Neural crest cell (in vitro differentiated cells): ENCODE results near the gene YTHDC1. TPM values are rescaled to one million over a fixed set of nuclear protein-coding genes. Genes with fewer than 3 reads are reported as not detected.
"Not testable (repeated sequence)": the region's sequence is repeated elsewhere in the genome, so short reads cannot be mapped to it uniquely, and the experiment has no call there.

ENCODE experiments used
- DNase-seq: peaks from one replicate; pipeline ENCODE4 v3.0.0; 2021; ENCODE audit warnings: low read depth, mixed read lengths, low spot score
- H3K27ac Mint-ChIP-seq: one replicate; pipeline ENCODE4 v1.8.0; 2021; ENCODE audit warnings: mild to moderate bottlenecking, mixed read lengths; ENCODE audit not compliant: unreplicated experiment
- H3K27me3 Mint-ChIP-seq: 2 replicates; pipeline ENCODE4 v1.8.0; 2021; ENCODE audit warnings: low read depth, mild to moderate bottlenecking, mixed read lengths
- H3K36me3 Mint-ChIP-seq: 2 replicates; pipeline ENCODE4 v1.8.0; 2021; ENCODE audit warnings: low read depth, mild to moderate bottlenecking, mixed read lengths
- H3K4me1 Mint-ChIP-seq: 2 replicates; pipeline ENCODE4 v1.8.0; 2021; ENCODE audit warnings: mixed read lengths
- H3K4me3 Mint-ChIP-seq: one replicate; pipeline ENCODE4 v1.8.0; 2021; ENCODE audit warnings: mild to moderate bottlenecking, mixed read lengths
- H3K9me3 Mint-ChIP-seq: 2 replicates; pipeline ENCODE4 v1.8.0; 2021; ENCODE audit warnings: mixed read lengths
- CTCF ChIP-seq: fragments of 200-600 bp; sonication (generic); conservative IDR thresholded peaks from 2 replicates; pipeline ENCODE4 v1.5.0; 2021; ENCODE audit warnings: antibody characterized with exemption, mild to moderate bottlenecking
- long read RNA-seq: library from polyadenylated mRNA; unstranded; transcript quantifications from one replicate; pipeline ENCODE4 v2.0.0, GENCODE V29; 2020
- total RNA-seq: library from RNA; stranded (reverse); gene quantifications from 2 replicates; pipeline ENCODE4 v1.2.1, GENCODE V29; 2021

Gene YTHDC1
- 87.9 and 88.2 TPM in 2 replicates for total RNA-seq
- long read RNA-seq, partial matches to known transcripts, result 16 of 18 reads
- long read RNA-seq, other reads (novel, unspliced or antisense), result 2 of 18 reads

- TF ChIP-seq CTCF, result no peak
- peak within 1 kb of the TSS; percentile 100 for H3K27ac Mint-ChIP-seq
- H3K36me3 Mint-ChIP-seq, result no peaks in the 10 kb centered on the region
- H3K4me1 Mint-ChIP-seq, result peaks cover 29% of the 10 kb centered on the region
- peak within 1 kb of the TSS; percentile 100 for H3K4me3 Mint-ChIP-seq
- no peaks in the 10 kb centered on the region for H3K9me3 Mint-ChIP-seq
- peaks cover 24% of the 10 kb centered on the region for H3K27me3 Mint-ChIP-seq
- DNase-seq, result peak; percentile 87
Observed at GRCh38 chr4:68349649-68350360, at the start of gene YTHDC1. YTHDC1 (minus strand) TSS chr4:68350090; CDS start chr4:68349753, 337 bp downstream.

GRCh38 chr4:68399306-68399705 lies 49.4 kb upstream of the YTHDC1 start:
- DNase-seq, result no peak
- Mint-ChIP-seq H3K27me3 (peaks cover 2% of the 10 kb centered on the region), H3K9me3 (no peaks in the 10 kb centered on the region), H3K36me3 (no peaks in the 10 kb centered on the region), H3K4me3 (no peak overlapping the region), H3K27ac (no peak overlapping the region), H3K4me1 (peaks cover 2% of the 10 kb centered on the region)
- no peak for TF ChIP-seq CTCF

DNA sequence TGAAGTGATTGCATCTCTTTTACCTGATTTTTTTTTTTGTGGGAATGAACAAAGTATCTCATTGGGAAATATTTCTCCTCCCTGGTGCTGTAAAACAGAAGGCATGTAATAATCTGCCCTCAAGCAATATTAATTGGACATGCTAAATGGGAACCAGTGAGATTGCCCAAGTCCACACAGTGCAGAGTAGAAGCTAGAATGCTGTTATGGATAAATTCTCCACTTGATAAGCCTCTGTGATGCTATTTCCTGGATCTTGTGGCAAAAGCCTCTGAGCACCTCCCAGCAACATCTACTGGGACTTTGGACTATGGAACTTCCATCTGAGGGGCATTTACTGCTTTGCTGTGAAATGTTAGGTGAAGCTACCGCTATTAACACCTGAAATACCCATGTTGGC lies 46.9 kb upstream of the YTHDC1 start:
- DNase-seq, result no peak
- Mint-ChIP-seq H3K9me3 (no peaks in the 10 kb centered on the region), H3K4me3 (no peak overlapping the region), H3K36me3 (no peaks in the 10 kb centered on the region), H3K27me3 (no peaks in the 10 kb centered on the region), H3K4me1 (no peaks in the 10 kb centered on the region), H3K27ac (no peak overlapping the region)
- TF ChIP-seq CTCF, result no peak

DNA sequence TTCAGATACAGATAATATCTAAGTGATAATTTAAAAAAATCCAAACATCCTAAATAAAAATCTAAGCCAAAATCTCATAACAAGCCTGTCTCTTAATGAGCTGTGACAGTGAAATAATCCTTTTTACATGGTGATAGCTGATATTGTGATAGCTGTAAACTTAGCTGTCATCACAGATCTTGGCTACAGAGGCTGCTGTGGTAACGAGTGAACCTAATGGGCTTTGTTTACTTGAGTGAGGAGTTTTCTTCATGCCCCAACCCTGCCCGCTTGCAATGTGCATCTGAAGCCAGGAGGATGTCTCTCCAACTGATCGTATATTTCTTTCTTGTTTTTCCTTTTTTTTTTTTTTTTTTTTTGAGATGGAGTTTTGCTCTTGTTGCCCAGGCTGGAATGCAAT lies 41.5 kb upstream of the YTHDC1 start:
- H3K4me3 Mint-ChIP-seq, result no peak overlapping the region
- no peaks in the 10 kb centered on the region for H3K27me3 Mint-ChIP-seq
- H3K27ac Mint-ChIP-seq, result no peak overlapping the region
- H3K9me3 Mint-ChIP-seq, result no peaks in the 10 kb centered on the region
- no peak for DNase-seq
- peaks cover 17% of the 10 kb centered on the region for H3K4me1 Mint-ChIP-seq
- no peak for TF ChIP-seq CTCF
- H3K36me3 Mint-ChIP-seq, result no peaks in the 10 kb centered on the region

- no peaks in the 10 kb centered on the region for H3K36me3 Mint-ChIP-seq
- no peaks in the 10 kb centered on the region for H3K9me3 Mint-ChIP-seq
- H3K27ac Mint-ChIP-seq, result no peak overlapping the region
- no peaks in the 10 kb centered on the region for H3K27me3 Mint-ChIP-seq
- H3K4me3 Mint-ChIP-seq, result no peak overlapping the region
- TF ChIP-seq CTCF, result no peak
- H3K4me1 Mint-ChIP-seq, result peaks cover 17% of the 10 kb centered on the region
- DNase-seq, result no peak
Observed at GRCh38 chr4:68390205-68390935, 40.5 kb upstream of the YTHDC1 start.

DNA sequence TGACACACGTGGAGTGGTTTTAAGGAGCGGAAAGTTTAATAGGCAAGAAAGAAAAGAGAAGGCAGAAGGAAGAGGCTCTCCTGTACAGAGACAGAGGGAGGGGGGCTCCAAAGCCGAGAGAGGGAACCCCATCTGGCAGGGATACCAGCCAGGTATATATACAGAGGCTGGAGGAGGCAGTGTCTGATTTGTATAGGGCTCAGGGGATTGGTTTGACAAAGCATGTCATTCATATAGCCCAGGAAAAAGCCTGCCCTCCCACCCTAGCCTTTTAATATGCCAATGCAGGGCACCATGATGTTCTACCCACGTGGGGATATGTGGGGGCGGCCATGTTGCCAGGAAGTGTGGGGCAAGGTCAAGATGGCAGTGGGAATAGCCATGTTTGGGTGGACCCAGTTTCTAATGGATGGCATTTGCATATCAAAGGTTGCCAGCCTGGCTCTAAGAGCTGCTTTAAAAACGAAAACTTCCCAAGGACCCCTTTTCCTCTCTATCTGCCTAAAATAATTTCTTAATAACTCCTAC lies 39.6 kb upstream of the YTHDC1 start:
- not testable (repeated sequence) for H3K36me3 Mint-ChIP-seq, DNase-seq, H3K27ac Mint-ChIP-seq, H3K9me3 Mint-ChIP-seq, H3K27me3 Mint-ChIP-seq, H3K4me3 Mint-ChIP-seq
- peaks cover 17% of the 10 kb centered on the region for H3K4me1 Mint-ChIP-seq
